WTC11 (cell line): ENCODE results near the gene P3H4. TPM values are rescaled to one million over a fixed set of nuclear protein-coding genes. Genes with fewer than 3 reads are reported as not detected.
"Not testable (repeated sequence)": the region's sequence is repeated elsewhere in the genome, so short reads cannot be mapped to it uniquely, and the experiment has no call there.

Source experiments
- ATAC-seq: fragments of 200-7000 bp; cut with Tn5 transposase; 2 replicates; pipeline ENCODE4 v1.10.0; 2021; ENCODE audit warnings: mild to moderate bottlenecking, moderate library complexity
- CTCF ChIA-PET: fragments of 300-600 bp; sonication (Branson Sonifier 250); formaldehyde crosslinking; loops from one replicate; lab custom pipeline; 2021; ENCODE audit warnings: antibody characterized with exemption; lab: Charles Lee
- POLR2A ChIA-PET: fragments of 350-600 bp; sonication (Branson Sonifier 250); formaldehyde crosslinking; loops from one replicate; lab custom pipeline; 2021; ENCODE audit warnings: antibody characterized with exemption; lab: Charles Lee
- DNase-seq: peaks from one replicate; pipeline ENCODE4 v3.0.0; 2021; ENCODE audit warnings: low spot score
- H3K27ac Mint-ChIP-seq: 2 replicates; pipeline ENCODE4 v1.8.0; 2021; ENCODE audit warnings: mixed read lengths
- H3K27me3 Mint-ChIP-seq: 2 replicates; pipeline ENCODE4 v1.8.0; 2021; ENCODE audit warnings: low read depth, mild to moderate bottlenecking, moderate library complexity, mixed read lengths
- H3K36me3 Mint-ChIP-seq: 2 replicates; pipeline ENCODE4 v1.8.0; 2021; ENCODE audit warnings: mixed read lengths
- H3K4me1 Mint-ChIP-seq: 2 replicates; pipeline ENCODE4 v1.8.0; 2022; ENCODE audit warnings: mixed read lengths
- H3K4me3 Mint-ChIP-seq: 2 replicates; pipeline ENCODE4 v1.8.0; 2021; ENCODE audit warnings: mild to moderate bottlenecking, moderate library complexity, mixed read lengths
- H3K9me3 Mint-ChIP-seq: 2 replicates; pipeline ENCODE4 v1.8.0; 2021; ENCODE audit warnings: mixed read lengths
- ELF4 ChIP-seq: sonication (generic); formaldehyde crosslinking; IDR thresholded peaks from 2 replicates; pipeline ENCODE4 v1.8.1; 2022; ENCODE audit warnings: low read depth, mild to moderate bottlenecking, moderate library complexity, missing genetic modification reagents
- ETV6 ChIP-seq: sonication (generic); formaldehyde crosslinking; IDR thresholded peaks from 2 replicates; pipeline ENCODE4 v1.8.1; 2022; ENCODE audit warnings: mild to moderate bottlenecking, missing genetic modification reagents
- FOXP1 ChIP-seq: sonication (generic); formaldehyde crosslinking; IDR thresholded peaks from 2 replicates; pipeline ENCODE4 v1.8.0; 2022; ENCODE audit warnings: missing genetic modification reagents, mild to moderate bottlenecking, moderate library complexity, borderline replicate concordance
- KAT7 ChIP-seq: sonication (generic); formaldehyde crosslinking; IDR thresholded peaks from 2 replicates; pipeline ENCODE4 v1.8.1; 2023; ENCODE audit warnings: missing genetic modification reagents, mild to moderate bottlenecking, borderline replicate concordance
- SP1 ChIP-seq: sonication (generic); formaldehyde crosslinking; conservative IDR thresholded peaks from 2 replicates; pipeline ENCODE4 v1.8.1; 2022; ENCODE audit warnings: missing genetic modification reagents
- ZNF121 ChIP-seq: sonication (generic); formaldehyde crosslinking; IDR thresholded peaks from 2 replicates; pipeline ENCODE4 v1.8.0; 2023; ENCODE audit warnings: missing genetic modification reagents
- total RNA-seq: library from RNA; stranded (reverse); gene quantifications from 3 replicates; pipeline ENCODE4 v1.2.3, GENCODE V29; 2021
- TF ChIP-seq, protein P1 (sequence below): sonication (generic); formaldehyde crosslinking; IDR thresholded peaks from 2 replicates; pipeline ENCODE4 v1.8.0; 2022; ENCODE audit warnings: mild to moderate bottlenecking, missing genetic modification reagents
- TF ChIP-seq, protein P2 (sequence below): sonication (generic); formaldehyde crosslinking; IDR thresholded peaks from 2 replicates; pipeline ENCODE4 v1.8.1; 2023; ENCODE audit warnings: mild to moderate bottlenecking, missing genetic modification reagents, moderate library complexity
- TF ChIP-seq, protein P3 (sequence below): sonication (generic); formaldehyde crosslinking; IDR thresholded peaks from 2 replicates; pipeline ENCODE4 v1.8.0; 2023; ENCODE audit warnings: mild to moderate bottlenecking, missing genetic modification reagents
- TF ChIP-seq, protein P4 (sequence below): fragments of 250-450 bp; sonication (Bioruptor Pico); IDR thresholded peaks from 2 replicates; pipeline ENCODE4 v1.9.0; 2021; ENCODE audit warnings: moderate library complexity, mild to moderate bottlenecking, inconsistent platforms, borderline replicate concordance

P3H4 gene
- total RNA-seq, 1 experiment from 2014 or later = 32.1 TPM

DNA sequence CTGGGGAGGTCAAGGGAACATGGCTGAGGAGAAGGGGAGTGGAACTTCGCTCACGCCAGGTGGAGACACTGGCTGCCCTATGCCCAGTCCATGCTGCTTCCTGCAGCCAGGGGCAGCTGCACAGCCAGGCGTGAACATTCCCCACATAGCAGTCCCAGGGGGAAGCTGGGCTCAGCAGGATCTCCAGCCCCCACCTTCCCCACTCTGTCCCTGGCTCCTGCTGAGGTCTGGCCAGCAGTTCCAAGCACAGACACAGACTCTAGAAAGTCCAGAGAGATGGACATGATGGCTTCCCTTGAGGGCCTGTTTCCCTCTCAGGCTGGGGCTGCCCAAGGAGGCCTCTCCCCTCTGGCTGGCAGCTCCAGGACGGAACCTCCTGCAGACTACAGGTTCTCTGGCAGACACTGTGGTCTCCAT lies 34.6 kb downstream of the P3H4 start:
- CTCF ChIA-PET = interaction anchor here (0.8 to 7.1 kb wide), 12 partner anchors 8 to 249 kb away, joined by 3 to 135 read pairs (median 4); partner anchors contain the start of genes JUP and P3H4
- H3K27me3 Mint-ChIP-seq = no peaks in the 10 kb centered on the region
- POLR2A ChIA-PET = interaction anchor here (0.7 to 3.0 kb wide), 6 partner anchors 9 to 106 kb away, joined by 3 to 29 read pairs (median 3); partner anchors contain the start of gene JUP
- H3K4me3 Mint-ChIP-seq = no peak overlapping the region
- TF ChIP-seq, protein P1, sequence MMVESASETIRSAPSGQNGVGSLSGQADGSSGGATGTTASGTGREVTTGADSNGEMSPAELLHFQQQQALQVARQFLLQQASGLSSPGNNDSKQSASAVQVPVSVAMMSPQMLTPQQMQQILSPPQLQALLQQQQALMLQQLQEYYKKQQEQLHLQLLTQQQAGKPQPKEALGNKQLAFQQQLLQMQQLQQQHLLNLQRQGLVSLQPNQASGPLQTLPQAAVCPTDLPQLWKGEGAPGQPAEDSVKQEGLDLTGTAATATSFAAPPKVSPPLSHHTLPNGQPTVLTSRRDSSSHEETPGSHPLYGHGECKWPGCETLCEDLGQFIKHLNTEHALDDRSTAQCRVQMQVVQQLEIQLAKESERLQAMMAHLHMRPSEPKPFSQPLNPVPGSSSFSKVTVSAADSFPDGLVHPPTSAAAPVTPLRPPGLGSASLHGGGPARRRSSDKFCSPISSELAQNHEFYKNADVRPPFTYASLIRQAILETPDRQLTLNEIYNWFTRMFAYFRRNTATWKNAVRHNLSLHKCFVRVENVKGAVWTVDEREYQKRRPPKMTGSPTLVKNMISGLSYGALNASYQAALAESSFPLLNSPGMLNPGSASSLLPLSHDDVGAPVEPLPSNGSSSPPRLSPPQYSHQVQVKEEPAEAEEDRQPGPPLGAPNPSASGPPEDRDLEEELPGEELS (CRISPR knock-in tag) = no peak
- no peak for TF ChIP-seq KAT7 (CRISPR knock-in tag)
- TF ChIP-seq, protein P2, sequence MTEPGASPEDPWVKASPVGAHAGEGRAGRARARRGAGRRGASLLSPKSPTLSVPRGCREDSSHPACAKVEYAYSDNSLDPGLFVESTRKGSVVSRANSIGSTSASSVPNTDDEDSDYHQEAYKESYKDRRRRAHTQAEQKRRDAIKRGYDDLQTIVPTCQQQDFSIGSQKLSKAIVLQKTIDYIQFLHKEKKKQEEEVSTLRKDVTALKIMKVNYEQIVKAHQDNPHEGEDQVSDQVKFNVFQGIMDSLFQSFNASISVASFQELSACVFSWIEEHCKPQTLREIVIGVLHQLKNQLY (CRISPR knock-in tag) = no peak
- TF ChIP-seq ZNF121 (CRISPR knock-in tag) = 0 out of 2 replicates have a peak, but pooled peaks have one; percentile 1
- peak; percentile 34 for DNase-seq
- H3K4me1 Mint-ChIP-seq = peaks cover 64% of the 10 kb centered on the region
- peak overlapping the region; percentile 70; the same call in 1 of the 2 replicates for H3K27ac Mint-ChIP-seq
- ATAC-seq = peak; percentile 7
- no peaks in the 10 kb centered on the region; the same call in 1 of the 2 replicates for H3K36me3 Mint-ChIP-seq
- no peaks in the 10 kb centered on the region for H3K9me3 Mint-ChIP-seq

DNA sequence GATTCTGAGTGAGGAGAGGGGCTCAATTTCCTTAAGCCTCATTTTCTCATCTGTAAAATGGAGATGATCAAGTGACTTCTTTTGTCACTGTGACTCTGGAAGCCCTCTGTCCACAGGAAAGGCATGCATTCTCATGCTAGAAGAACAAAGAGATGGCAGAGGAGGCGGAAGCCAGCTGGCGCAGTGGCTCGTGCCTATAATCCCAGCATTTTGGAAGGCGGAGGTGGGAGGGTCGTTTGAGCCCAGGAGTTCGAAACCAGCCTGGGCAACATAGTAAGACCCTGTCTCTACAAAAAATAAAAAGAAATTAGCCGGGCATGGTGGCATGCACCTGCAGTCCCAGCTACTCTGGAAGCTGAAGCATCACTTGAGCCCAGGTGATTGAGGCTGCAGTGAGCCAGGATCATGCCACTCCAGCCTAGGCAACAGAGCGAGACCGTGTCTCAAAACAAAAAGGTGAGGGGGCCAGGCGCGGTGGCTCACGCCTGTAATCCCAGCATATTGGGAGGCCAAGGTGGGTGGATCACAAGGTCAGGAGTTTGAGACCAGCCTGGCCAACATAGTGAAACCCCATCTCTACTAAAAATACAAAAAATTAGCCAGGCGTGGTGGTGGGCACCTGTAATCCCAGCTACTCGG lies 35.4 kb downstream of the P3H4 start:
- not testable (repeated sequence) for DNase-seq
- CTCF ChIA-PET = interaction anchor here (0.7 to 7.1 kb wide), 9 partner anchors 9 to 184 kb away, joined by 3 to 135 read pairs (median 4); partner anchors contain the start of genes JUP and P3H4
- peak; percentile 82 for TF ChIP-seq ZNF121 (CRISPR knock-in tag)
- TF ChIP-seq, all 79 proteins: peak for 1; not testable (repeated sequence) for 78
- not testable (repeated sequence) for H3K27me3 Mint-ChIP-seq, H3K36me3 Mint-ChIP-seq, H3K4me3 Mint-ChIP-seq, H3K9me3 Mint-ChIP-seq, ATAC-seq
- Mint-ChIP-seq H3K4me1 (peaks cover 62% of the 10 kb centered on the region), H3K27ac (peak overlapping the region; percentile 72)
- POLR2A ChIA-PET = interaction anchor here (0.6 to 3.0 kb wide), 4 partner anchors 9 to 149 kb away, joined by 3 to 29 read pairs (median 3); partner anchors contain the start of gene JUP

DNA sequence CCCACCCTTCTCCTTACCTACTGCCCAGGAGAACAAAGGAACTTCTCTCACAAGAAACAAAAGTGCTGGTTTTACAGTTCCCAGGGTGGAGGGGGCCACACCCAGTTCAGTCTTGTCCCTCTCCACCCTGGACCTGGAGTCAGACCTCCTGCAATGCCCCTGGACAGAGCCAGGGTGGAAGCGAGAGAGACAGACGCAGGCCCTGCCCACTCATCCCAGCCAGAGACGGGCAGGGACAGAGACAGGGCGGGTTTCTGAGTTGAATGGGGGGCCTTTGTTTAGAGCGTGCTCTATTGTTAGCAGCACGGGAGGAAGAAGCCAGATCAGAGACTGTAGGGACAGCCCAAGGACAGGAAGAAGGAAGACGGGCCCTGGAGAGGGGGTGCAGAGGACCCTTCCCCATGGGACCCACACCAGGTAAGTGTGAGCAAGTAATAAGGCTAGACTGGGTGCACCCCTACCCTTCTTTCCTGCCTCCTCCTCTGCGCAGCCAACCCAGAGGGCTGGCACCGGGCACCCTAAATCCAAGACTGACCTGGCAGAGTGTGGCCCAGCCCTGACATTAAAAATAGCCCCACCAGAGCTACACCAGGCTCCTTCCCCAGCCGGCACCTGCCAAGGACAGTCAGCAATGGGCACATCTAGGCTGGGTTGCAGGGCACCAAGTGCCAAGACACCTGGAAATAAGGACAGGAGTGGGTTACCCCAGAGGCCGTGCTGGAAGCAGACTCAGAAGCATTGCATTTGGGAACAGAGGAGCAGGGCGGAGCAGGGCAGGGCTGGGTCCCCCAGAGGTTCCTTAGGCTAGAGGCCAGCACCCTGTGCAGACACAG lies 36.1 kb downstream of the P3H4 start:
- Mint-ChIP-seq H3K36me3 (peaks cover 5% of the 10 kb centered on the region), H3K4me3 (no peak overlapping the region), H3K27me3 (no peaks in the 10 kb centered on the region), H3K9me3 (no peaks in the 10 kb centered on the region), H3K27ac (peak overlapping the region; percentile 91), H3K4me1 (peaks cover 62% of the 10 kb centered on the region)
- CTCF ChIA-PET = interaction anchor here (4.5 to 7.1 kb wide), 2 partner anchors 10 to 25 kb away, joined by 31 to 135 read pairs; partner anchors contain the start of gene JUP
- peak; percentile 35 for DNase-seq
- TF ChIP-seq FOXP1 (CRISPR knock-in tag) (peak; percentile 44; the same call in 1 of the 2 replicates), SP1 (CRISPR knock-in tag) (0 out of 2 replicates have a peak, but pooled peaks have one; percentile 28), ELF4 (CRISPR knock-in tag) (no peak), ETV6 (peak; percentile 65; the same call in 1 of the 2 replicates)
- TF ChIP-seq, protein P3, sequence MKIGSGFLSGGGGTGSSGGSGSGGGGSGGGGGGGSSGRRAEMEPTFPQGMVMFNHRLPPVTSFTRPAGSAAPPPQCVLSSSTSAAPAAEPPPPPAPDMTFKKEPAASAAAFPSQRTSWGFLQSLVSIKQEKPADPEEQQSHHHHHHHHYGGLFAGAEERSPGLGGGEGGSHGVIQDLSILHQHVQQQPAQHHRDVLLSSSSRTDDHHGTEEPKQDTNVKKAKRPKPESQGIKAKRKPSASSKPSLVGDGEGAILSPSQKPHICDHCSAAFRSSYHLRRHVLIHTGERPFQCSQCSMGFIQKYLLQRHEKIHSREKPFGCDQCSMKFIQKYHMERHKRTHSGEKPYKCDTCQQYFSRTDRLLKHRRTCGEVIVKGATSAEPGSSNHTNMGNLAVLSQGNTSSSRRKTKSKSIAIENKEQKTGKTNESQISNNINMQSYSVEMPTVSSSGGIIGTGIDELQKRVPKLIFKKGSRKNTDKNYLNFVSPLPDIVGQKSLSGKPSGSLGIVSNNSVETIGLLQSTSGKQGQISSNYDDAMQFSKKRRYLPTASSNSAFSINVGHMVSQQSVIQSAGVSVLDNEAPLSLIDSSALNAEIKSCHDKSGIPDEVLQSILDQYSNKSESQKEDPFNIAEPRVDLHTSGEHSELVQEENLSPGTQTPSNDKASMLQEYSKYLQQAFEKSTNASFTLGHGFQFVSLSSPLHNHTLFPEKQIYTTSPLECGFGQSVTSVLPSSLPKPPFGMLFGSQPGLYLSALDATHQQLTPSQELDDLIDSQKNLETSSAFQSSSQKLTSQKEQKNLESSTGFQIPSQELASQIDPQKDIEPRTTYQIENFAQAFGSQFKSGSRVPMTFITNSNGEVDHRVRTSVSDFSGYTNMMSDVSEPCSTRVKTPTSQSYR (CRISPR knock-in tag) = no peak
- TF ChIP-seq, protein P4, sequence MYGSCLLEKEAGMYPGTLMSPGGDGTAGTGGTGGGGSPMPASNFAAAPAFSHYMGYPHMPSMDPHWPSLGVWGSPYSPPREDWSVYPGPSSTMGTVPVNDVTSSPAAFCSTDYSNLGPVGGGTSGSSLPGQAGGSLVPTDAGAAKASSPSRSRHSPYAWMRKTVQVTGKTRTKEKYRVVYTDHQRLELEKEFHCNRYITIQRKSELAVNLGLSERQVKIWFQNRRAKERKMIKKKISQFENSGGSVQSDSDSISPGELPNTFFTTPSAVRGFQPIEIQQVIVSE (CRISPR knock-in tag) = no peak
- ATAC-seq = peak; percentile 64
- POLR2A ChIA-PET = interaction anchor here (0.6 to 3.0 kb wide), 4 partner anchors 10 to 150 kb away, joined by 3 to 37 read pairs (median 16); partner anchors contain the start of gene JUP
